H9 (cell line): ENCODE results near the gene RARS1. TPM values are rescaled to one million over a fixed set of nuclear protein-coding genes. Genes with fewer than 3 reads are reported as not detected.

ENCODE experiments used
- DNase-seq: peaks from one replicate; pipeline ENCODE4 v3.0.0-alpha.2; 2017
- H2AFZ ChIP-seq: one replicate; pipeline ENCODE4 v1.6.1; 2013; ENCODE audit warnings: mild to moderate bottlenecking, low read length, control low read depth, moderate library complexity
- H2AK5ac ChIP-seq: 2 replicates; pipeline ENCODE4 v1.6.1; 2013; ENCODE audit warnings: low read length, control low read depth, mixed read lengths; ENCODE audit not compliant: insufficient read length
- H2BK120ac ChIP-seq: one replicate; pipeline ENCODE4 v1.6.1; 2013; ENCODE audit warnings: low read depth, mild to moderate bottlenecking, low read length, control low read depth, inconsistent platforms; ENCODE audit not compliant: poor library complexity, severe bottlenecking
- H2BK12ac ChIP-seq: 2 replicates; pipeline ENCODE4 v1.6.1; 2013; ENCODE audit warnings: low read length, control low read depth, mixed read lengths, low read depth; ENCODE audit not compliant: insufficient read length
- H2BK15ac ChIP-seq: 2 replicates; pipeline ENCODE4 v1.6.1; 2013; ENCODE audit warnings: low read depth, low read length, control low read depth
- H2BK20ac ChIP-seq: one replicate; pipeline ENCODE4 v1.6.1; 2013; ENCODE audit warnings: low read depth, mild to moderate bottlenecking, low read length, control low read depth, inconsistent platforms; ENCODE audit not compliant: poor library complexity, severe bottlenecking
- H2BK5ac ChIP-seq: 2 replicates; pipeline ENCODE4 v1.6.1; 2013; ENCODE audit warnings: low read length, control low read depth, mixed read lengths; ENCODE audit not compliant: insufficient read length
- H3K14ac ChIP-seq: 2 replicates; pipeline ENCODE4 v1.6.1; 2013; ENCODE audit warnings: low read length, control low read depth; ENCODE audit not compliant: insufficient read depth
- H3K18ac ChIP-seq: 2 replicates; pipeline ENCODE4 v1.6.1; 2013; ENCODE audit warnings: low read depth, mild to moderate bottlenecking, mixed read lengths, low read length, control low read depth; ENCODE audit not compliant: insufficient read length
- H3K23ac ChIP-seq: 2 replicates; pipeline ENCODE4 v1.6.1; 2013; ENCODE audit warnings: low read length, control low read depth, mixed read lengths, low read depth; ENCODE audit not compliant: insufficient read length
- H3K23me2 ChIP-seq: 2 replicates; pipeline ENCODE4 v1.6.1; 2013; ENCODE audit warnings: low read depth, mild to moderate bottlenecking, mixed read lengths, low read length, control low read depth; ENCODE audit not compliant: insufficient read length, poor library complexity, severe bottlenecking
- H3K27ac ChIP-seq: 2 replicates; pipeline ENCODE4 v1.5.1; 2013; ENCODE audit warnings: low read length, control low read depth, mixed read lengths, low read depth; ENCODE audit not compliant: insufficient read length
- H3K27me3 ChIP-seq: 2 replicates; pipeline ENCODE4 v1.6.1; 2013; ENCODE audit warnings: low read length, control low read depth, inconsistent platforms; ENCODE audit not compliant: insufficient read depth
- H3K4ac ChIP-seq: 2 replicates; pipeline ENCODE4 v1.6.1; 2013; ENCODE audit warnings: low read depth, mild to moderate bottlenecking, control low read depth, inconsistent platforms, low read length, moderate library complexity
- H3K4me1 ChIP-seq: 2 replicates; pipeline ENCODE4 v1.6.1; 2013; ENCODE audit warnings: low read length, control low read depth, inconsistent platforms; ENCODE audit not compliant: insufficient read depth
- H3K4me2 ChIP-seq: 2 replicates; pipeline ENCODE4 v1.6.1; 2013; ENCODE audit warnings: low read length, control low read depth, mixed read lengths; ENCODE audit not compliant: insufficient read length, insufficient read depth
- H3K56ac ChIP-seq: 2 replicates; pipeline ENCODE4 v1.6.1; 2013; ENCODE audit warnings: low read depth, mild to moderate bottlenecking, mixed read lengths, low read length, control low read depth; ENCODE audit not compliant: insufficient read length
- H3K79me1 ChIP-seq: 2 replicates; pipeline ENCODE4 v1.6.1; 2013; ENCODE audit warnings: low read depth, mild to moderate bottlenecking, moderate library complexity, low read length, control low read depth, inconsistent platforms; ENCODE audit not compliant: insufficient read depth, poor library complexity, severe bottlenecking
- H3K79me2 ChIP-seq: 2 replicates; pipeline ENCODE4 v1.6.1; 2013; ENCODE audit warnings: low read length, control low read depth, inconsistent platforms; ENCODE audit not compliant: insufficient read depth
- H3K9ac ChIP-seq: 2 replicates; pipeline ENCODE4 v1.6.1; 2013; ENCODE audit warnings: low read length, control low read depth, mixed read lengths; ENCODE audit not compliant: insufficient read length; ENCODE audit errors: extremely low read depth
- H3K9me3 ChIP-seq: one replicate; pipeline ENCODE4 v1.6.1; 2013; ENCODE audit warnings: low read depth, low read length, inconsistent platforms; ENCODE audit not compliant: control insufficient read depth
- H3T11ph ChIP-seq: one replicate; pipeline ENCODE4 v1.6.1; 2013; ENCODE audit warnings: mild to moderate bottlenecking, low read length, control low read depth, inconsistent platforms
- H4K20me1 ChIP-seq: one replicate; pipeline ENCODE4 v1.6.1; 2013; ENCODE audit not compliant: control insufficient read depth, insufficient read length, insufficient read depth
- H4K5ac ChIP-seq: 2 replicates; pipeline ENCODE4 v1.6.1; 2013; ENCODE audit warnings: low read depth, mild to moderate bottlenecking, mixed read lengths, low read length, control low read depth; ENCODE audit not compliant: insufficient read length
- H4K8ac ChIP-seq: replicated peaks from 2 replicates; pipeline ENCODE4 v1.6.1; 2013; ENCODE audit warnings: low read length, control low read depth, mixed read lengths, low read depth; ENCODE audit not compliant: insufficient read length
- H4K91ac ChIP-seq: 2 replicates; pipeline ENCODE4 v1.6.1; 2013; ENCODE audit warnings: low read depth, mild to moderate bottlenecking, moderate library complexity, mixed read lengths, low read length, control low read depth; ENCODE audit not compliant: insufficient read length
- H3K27ac Mint-ChIP-seq, 3 experiments: 2 replicates in 2 of 3; 3 replicates in 1 of 3; pipeline ENCODE4 v1.8.0; 2020 to 2021; ENCODE audit warnings: mixed read lengths in 3 of 3, mild to moderate bottlenecking in 1 of 3, moderate library complexity in 1 of 3
- H3K27me3 Mint-ChIP-seq: 2 replicates; pipeline ENCODE4 v1.8.0; 2021; ENCODE audit warnings: low read depth, mild to moderate bottlenecking, moderate library complexity, mixed read lengths
- H3K36me3 Mint-ChIP-seq, 3 experiments: 2 replicates in 2 of 3; 3 replicates in 1 of 3; pipeline ENCODE4 v1.8.0; 2020 to 2021; ENCODE audit warnings: low read depth in 3 of 3, mixed read lengths in 3 of 3; ENCODE audit not compliant: insufficient read depth in 1 of 3
- H3K4me1 Mint-ChIP-seq, 2 experiments: 2 replicates each; pipeline ENCODE4 v1.8.0; 2020; ENCODE audit warnings: mixed read lengths in 2 of 2
- H3K4me3 Mint-ChIP-seq, 2 experiments: 2 replicates in 1 of 2; 3 replicates in 1 of 2; pipeline ENCODE4 v1.8.0; 2020 to 2021; ENCODE audit warnings: mild to moderate bottlenecking in 2 of 2, mixed read lengths in 2 of 2, moderate library complexity in 1 of 2
- H3K9me3 Mint-ChIP-seq, 2 experiments: 2 replicates in 1 of 2; 3 replicates in 1 of 2; pipeline ENCODE4 v1.8.0; 2020; ENCODE audit warnings: mild to moderate bottlenecking in 2 of 2, mixed read lengths in 2 of 2, moderate library complexity in 1 of 2
- WGBS: extraction: QIAGEN DNeasy Blood & Tissue Kit; methylation state at CpG from one replicate; pipeline ENCODE4 v1.1.7; 2013; ENCODE audit warnings: missing lambda C conversion rate, low lambda C conversion rate, mixed read lengths; ENCODE audit not compliant: insufficient read length; ENCODE audit errors: extremely low coverage; 5-methylcytosine and 5-hydroxymethylcytosine counted together
- total RNA-seq: library from RNA; stranded (reverse); gene quantifications from 2 replicates; pipeline ENCODE4 v1.2.1, GENCODE V29; 2021
- TF ChIP-seq, protein P1 (sequence below): fragments of 200-600 bp; sonication (generic); conservative IDR thresholded peaks from 3 replicates; pipeline ENCODE4 v1.8.0; 2021; ENCODE audit warnings: antibody characterized with exemption, mild to moderate bottlenecking

RARS1 gene
- total RNA-seq, 1 experiment from 2014 or later: 108 TPM

DNA sequence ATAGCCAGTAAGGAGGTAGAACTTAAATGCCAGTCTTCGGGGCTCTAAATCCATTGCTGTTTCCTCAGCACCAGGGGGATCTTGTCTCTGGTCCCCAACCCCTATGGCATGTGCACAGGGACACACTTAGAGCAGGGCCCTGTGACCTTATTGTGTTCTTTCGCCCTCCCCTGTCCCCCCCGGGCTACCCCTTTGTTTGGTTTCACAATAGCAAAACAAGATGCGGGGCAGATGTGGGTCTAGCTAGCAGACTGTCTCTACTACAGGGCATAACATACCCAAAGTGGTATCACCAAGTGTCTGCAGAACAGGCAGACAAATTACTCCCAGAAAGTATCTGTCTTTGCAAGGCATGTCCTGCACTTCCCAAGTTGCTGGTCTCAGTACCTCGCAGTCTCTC is 44.9 kb downstream of the RARS1 start:
- H3K9me3 Mint-ChIP-seq: peaks cover 3 to 8% of the 10 kb centered on the region in 2 experiments; a peak in 2 of 5 replicates
- H3K9me3 ChIP-seq: no peaks in the 10 kb centered on the region
- no peaks in the 10 kb centered on the region for H3K79me1 ChIP-seq
- H3K23me2 ChIP-seq: peaks cover 4% of the 10 kb centered on the region
- no peak overlapping the region for H4K5ac ChIP-seq
- TF ChIP-seq, protein P1, sequence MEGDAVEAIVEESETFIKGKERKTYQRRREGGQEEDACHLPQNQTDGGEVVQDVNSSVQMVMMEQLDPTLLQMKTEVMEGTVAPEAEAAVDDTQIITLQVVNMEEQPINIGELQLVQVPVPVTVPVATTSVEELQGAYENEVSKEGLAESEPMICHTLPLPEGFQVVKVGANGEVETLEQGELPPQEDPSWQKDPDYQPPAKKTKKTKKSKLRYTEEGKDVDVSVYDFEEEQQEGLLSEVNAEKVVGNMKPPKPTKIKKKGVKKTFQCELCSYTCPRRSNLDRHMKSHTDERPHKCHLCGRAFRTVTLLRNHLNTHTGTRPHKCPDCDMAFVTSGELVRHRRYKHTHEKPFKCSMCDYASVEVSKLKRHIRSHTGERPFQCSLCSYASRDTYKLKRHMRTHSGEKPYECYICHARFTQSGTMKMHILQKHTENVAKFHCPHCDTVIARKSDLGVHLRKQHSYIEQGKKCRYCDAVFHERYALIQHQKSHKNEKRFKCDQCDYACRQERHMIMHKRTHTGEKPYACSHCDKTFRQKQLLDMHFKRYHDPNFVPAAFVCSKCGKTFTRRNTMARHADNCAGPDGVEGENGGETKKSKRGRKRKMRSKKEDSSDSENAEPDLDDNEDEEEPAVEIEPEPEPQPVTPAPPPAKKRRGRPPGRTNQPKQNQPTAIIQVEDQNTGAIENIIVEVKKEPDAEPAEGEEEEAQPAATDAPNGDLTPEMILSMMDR: no peak
- H3K27me3 ChIP-seq: peaks cover 7% of the 10 kb centered on the region; the same call in 1 of the 2 replicates
- H2BK20ac ChIP-seq: no peak overlapping the region
- H3K27ac ChIP-seq: no peak overlapping the region
- no peak overlapping the region for H3K4me2 ChIP-seq
- no peak for DNase-seq
- no peak overlapping the region for H3K4ac ChIP-seq
- peaks cover 0 to 7% (median 2%) of the 10 kb centered on the region in 3 experiments; a peak in 2 of 7 replicates for H3K36me3 Mint-ChIP-seq
- H3T11ph ChIP-seq: no peak overlapping the region
- H2BK12ac ChIP-seq: no peak overlapping the region
- H3K4me1 ChIP-seq: peaks cover 5% of the 10 kb centered on the region
- no peak overlapping the region for H4K91ac ChIP-seq
- peak overlapping the region in 1 of 2 experiments; percentile 86; a peak in 2 of 5 replicates for H3K4me3 Mint-ChIP-seq
- H2BK15ac ChIP-seq: no peak overlapping the region
- no peak overlapping the region for H3K23ac ChIP-seq
- H3K4me1 Mint-ChIP-seq: peaks cover 19 to 29% of the 10 kb centered on the region in 2 experiments
- no peak overlapping the region for H3K14ac ChIP-seq
- no peaks in the 10 kb centered on the region for H3K79me2 ChIP-seq
- H2AK5ac ChIP-seq: no peak overlapping the region
- H2BK5ac ChIP-seq: no peak overlapping the region
- peaks cover 34% of the 10 kb centered on the region for H3K27me3 Mint-ChIP-seq
- no peak overlapping the region for H3K18ac ChIP-seq
- H4K8ac ChIP-seq: no peak overlapping the region
- no peak overlapping the region for H3K9ac ChIP-seq
- H3K27ac Mint-ChIP-seq: no peak overlapping the region
- H3K56ac ChIP-seq: no peak overlapping the region
- no CpG with 5 or more reads among the region's 5 CpGs for WGBS
- H2AFZ ChIP-seq: no peak overlapping the region
- no peaks in the 10 kb centered on the region for H4K20me1 ChIP-seq
- no peak overlapping the region for H2BK120ac ChIP-seq
